ENCODE measurements around the gene SERTAD2.
A peak's percentile ranks its signal among the peaks of the same experiment; 100 is the strongest.

Gene SERTAD2
- 32.9 to 62.8 (median 39.5) reads per million in 4 donors for total RNA-seq

GRCh38 chr2:64653109-64654062 lies at the start of gene SERTAD2:
Gene SERTAD2, minus strand, starts transcription at chr2:64653913. Its CDS starts 17,042 bp downstream, at chr2:64636871.
- peak; percentile 79 to 92 (median 86) for DNase-seq

GRCh38 chr2:64700133-64700809 lies 46.6 kb upstream of the SERTAD2 start:
- DNase-seq = peak in 1 of 5 donors; percentile 78

- peak in 1 of 5 donors; percentile 55 for DNase-seq
Observed at GRCh38 chr2:64699712-64700111, 46.0 kb upstream of the SERTAD2 start.

- DNase-seq = peak in 1 of 5 donors; percentile 83
Observed at GRCh38 chr2:64698668-64699444, 45.1 kb upstream of the SERTAD2 start.

- DNase-seq = no peak
Observed at GRCh38 chr2:64698177-64698643, 44.5 kb upstream of the SERTAD2 start.

GRCh38 chr2:64697297-64698176 lies 43.8 kb upstream of the SERTAD2 start:
- DNase-seq = no peak

- DNase-seq = no peak
Observed at GRCh38 chr2:64696636-64697035, 42.9 kb upstream of the SERTAD2 start.

- no peak for DNase-seq
Observed at GRCh38 chr2:64695721-64696261, 42.1 kb upstream of the SERTAD2 start.

- DNase-seq = no peak
Observed at GRCh38 chr2:64692401-64692800, 38.7 kb upstream of the SERTAD2 start.

- no peak for DNase-seq
Observed at GRCh38 chr2:64688909-64689308, 35.2 kb upstream of the SERTAD2 start.

- DNase-seq = no peak
Observed at GRCh38 chr2:64686283-64686956, 32.7 kb upstream of the SERTAD2 start.

- DNase-seq = no peak
Observed at GRCh38 chr2:64685430-64685829, 31.7 kb upstream of the SERTAD2 start.

- no peak for DNase-seq
Observed at GRCh38 chr2:64683771-64684510, 30.2 kb upstream of the SERTAD2 start.

GRCh38 chr2:64681479-64681967 lies 27.8 kb upstream of the SERTAD2 start:
- no peak for DNase-seq

- DNase-seq = no peak
Observed at GRCh38 chr2:64679673-64680425, 26.1 kb upstream of the SERTAD2 start.

- no peak for DNase-seq
Observed at GRCh38 chr2:64678771-64679590, 25.3 kb upstream of the SERTAD2 start.

GRCh38 chr2:64677530-64677929 lies 23.8 kb upstream of the SERTAD2 start:
- DNase-seq = no peak

- DNase-seq = peak in 1 of 5 donors; percentile 51
Observed at GRCh38 chr2:64675860-64676259, 22.1 kb upstream of the SERTAD2 start.
